ENCODE measurements around the gene TNFRSF21.
A peak's percentile ranks its signal among the peaks of the same experiment; 100 is the strongest.
"Not testable (repeated sequence)": the region's sequence is repeated elsewhere in the genome, so short reads cannot be mapped to it uniquely, and the experiment has no call there.

Gene TNFRSF21, protein sequence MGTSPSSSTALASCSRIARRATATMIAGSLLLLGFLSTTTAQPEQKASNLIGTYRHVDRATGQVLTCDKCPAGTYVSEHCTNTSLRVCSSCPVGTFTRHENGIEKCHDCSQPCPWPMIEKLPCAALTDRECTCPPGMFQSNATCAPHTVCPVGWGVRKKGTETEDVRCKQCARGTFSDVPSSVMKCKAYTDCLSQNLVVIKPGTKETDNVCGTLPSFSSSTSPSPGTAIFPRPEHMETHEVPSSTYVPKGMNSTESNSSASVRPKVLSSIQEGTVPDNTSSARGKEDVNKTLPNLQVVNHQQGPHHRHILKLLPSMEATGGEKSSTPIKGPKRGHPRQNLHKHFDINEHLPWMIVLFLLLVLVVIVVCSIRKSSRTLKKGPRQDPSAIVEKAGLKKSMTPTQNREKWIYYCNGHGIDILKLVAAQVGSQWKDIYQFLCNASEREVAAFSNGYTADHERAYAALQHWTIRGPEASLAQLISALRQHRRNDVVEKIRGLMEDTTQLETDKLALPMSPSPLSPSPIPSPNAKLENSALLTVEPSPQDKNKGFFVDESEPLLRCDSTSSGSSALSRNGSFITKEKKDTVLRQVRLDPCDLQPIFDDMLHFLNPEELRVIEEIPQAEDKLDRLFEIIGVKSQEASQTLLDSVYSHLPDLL

GRCh38 chr6:47309291-47310130 lies at the start of gene TNFRSF21:
Gene TNFRSF21 (minus strand): TSS chr6:47309905. CDS start chr6:47309511, 394 bp downstream.
- DNase-seq (ENCODE audit: low spot score) = peak; percentile 91

GRCh38 chr6:47358440-47359225 lies 48.9 kb upstream of the TNFRSF21 start:
- no peak for DNase-seq (ENCODE audit: low spot score)

DNA sequence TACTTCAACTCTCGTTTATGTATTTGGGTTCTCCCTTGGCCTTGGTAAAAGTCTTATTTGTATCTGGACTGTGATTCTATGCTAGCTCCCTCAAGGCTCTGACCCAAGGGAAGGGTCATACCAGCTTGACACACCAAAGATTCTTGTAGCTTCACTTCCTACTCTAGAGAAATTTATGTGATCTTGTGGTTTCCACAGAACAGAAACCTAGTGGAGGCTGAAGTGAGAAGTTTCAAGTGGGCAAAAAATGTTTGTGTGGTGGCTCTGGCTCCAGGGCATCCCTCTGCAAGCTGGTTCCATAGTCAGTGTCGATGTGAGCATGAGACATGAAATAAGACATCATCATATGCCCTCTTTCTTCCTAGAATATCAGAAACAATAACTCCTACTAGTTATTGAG lies 48.1 kb upstream of the TNFRSF21 start:
- DNase-seq (ENCODE audit: low spot score) = no peak

- no peak for DNase-seq (ENCODE audit: low spot score)
These were observed 45.8 kb upstream of the TNFRSF21 start for GRCh38 chr6:47355496-47355895.

DNA sequence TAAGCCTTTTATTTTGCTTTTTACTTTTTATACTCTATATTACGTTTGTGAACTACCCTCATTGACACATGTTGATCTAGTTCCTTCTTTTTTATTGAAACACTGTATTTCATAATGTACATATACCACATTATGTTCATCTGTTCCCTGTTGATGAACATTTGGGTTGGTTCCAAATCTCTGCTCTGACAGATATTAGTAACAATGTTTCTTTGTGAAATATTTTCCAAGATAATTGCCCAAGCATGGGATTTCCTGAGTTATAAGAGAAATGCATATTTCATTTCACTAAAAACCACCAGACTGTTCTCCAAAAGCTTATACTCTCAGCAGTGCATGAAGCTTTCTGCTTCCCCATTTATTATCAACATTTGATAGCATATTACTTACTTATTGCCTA lies 44.2 kb upstream of the TNFRSF21 start:
- no peak for DNase-seq (ENCODE audit: low spot score)

DNA sequence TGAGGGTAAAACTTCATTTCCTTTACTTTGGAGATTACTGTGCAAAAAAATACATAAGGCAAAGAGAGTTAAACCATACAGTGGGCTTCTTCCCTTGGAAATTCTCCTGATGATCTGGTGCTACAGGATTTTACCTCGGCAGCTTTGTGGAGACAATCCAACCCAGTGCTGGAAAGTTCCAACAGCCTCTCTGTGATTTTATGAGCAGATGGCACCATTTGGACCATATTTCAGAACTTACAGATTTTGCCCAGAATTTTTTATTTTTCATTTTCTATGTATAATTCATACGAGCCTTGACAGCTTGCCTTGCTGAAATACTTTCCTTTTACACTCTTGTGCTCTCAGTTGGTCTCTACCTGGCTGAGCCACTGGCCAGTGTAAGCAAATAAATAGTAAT lies 43.3 kb upstream of the TNFRSF21 start:
- DNase-seq (ENCODE audit: low spot score) = no peak

GRCh38 chr6:47352194-47352920 lies 42.7 kb upstream of the TNFRSF21 start:
- no peak for DNase-seq (ENCODE audit: low spot score)

DNA sequence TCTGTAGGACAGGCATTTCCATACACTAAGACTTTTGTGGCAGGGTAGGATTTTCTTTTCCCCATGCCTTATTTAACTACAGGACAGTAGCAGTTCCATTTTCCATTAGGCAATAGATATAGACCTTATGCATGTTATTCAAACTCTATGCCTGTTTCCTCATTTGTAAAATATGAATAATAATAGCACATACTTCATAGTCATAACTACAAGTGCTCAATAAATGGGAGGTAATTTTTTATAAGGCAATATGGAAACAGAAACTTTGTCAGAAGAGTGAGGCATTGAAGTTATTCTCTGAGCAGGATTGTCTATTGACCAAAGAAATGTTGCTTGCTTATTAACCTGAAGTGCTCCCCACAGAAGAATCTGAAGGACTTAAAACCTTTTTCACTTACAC lies 41.9 kb upstream of the TNFRSF21 start:
- no peak for DNase-seq (ENCODE audit: low spot score)

DNA sequence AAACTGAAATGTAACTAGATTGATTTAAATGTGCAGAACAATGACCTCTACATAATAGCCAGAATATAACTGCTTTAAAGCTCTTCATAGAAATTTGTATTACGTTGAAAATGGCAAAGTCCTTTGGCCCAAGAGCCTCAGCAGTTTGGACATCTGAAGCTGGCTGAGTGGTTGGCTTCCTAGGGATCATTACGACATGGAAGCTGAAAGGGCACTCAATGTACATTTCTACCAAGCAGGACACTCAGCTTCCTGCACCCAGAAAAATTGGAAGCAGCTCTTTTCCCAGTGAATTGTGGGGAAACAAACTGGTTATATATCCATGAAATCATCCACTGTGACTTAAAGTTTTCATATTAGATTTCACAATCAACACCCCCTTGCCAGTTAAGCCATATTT lies 40.2 kb upstream of the TNFRSF21 start:
- no peak for DNase-seq (ENCODE audit: low spot score)

- DNase-seq (ENCODE audit: low spot score) = no peak
These were observed 38.7 kb upstream of the TNFRSF21 start for GRCh38 chr6:47348316-47348863.

- no peak for DNase-seq (ENCODE audit: low spot score)
These were observed 36.1 kb upstream of the TNFRSF21 start for GRCh38 chr6:47345761-47346160.

- DNase-seq (ENCODE audit: low spot score) = no peak
These were observed 34.3 kb upstream of the TNFRSF21 start for GRCh38 chr6:47344022-47344421.

DNA sequence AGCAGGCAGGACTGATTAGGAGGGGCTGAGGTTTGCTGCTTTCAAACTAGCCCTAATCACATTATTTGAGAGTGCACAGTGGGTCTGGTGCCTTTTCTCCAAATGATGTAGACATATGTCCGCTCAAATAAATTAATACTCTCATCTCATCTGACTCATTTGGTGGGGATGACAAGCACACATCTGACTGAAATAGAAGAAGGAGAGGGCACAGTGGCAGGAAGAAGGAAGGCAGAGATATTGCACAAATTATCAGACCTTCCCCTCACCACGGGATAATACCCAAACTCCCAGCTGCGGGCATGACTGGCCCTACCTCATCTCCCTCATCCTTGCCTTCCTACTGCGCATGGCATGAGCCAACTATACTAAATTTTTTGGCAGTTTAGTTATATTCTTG lies 33.9 kb upstream of the TNFRSF21 start:
- no peak for DNase-seq (ENCODE audit: low spot score)

DNA sequence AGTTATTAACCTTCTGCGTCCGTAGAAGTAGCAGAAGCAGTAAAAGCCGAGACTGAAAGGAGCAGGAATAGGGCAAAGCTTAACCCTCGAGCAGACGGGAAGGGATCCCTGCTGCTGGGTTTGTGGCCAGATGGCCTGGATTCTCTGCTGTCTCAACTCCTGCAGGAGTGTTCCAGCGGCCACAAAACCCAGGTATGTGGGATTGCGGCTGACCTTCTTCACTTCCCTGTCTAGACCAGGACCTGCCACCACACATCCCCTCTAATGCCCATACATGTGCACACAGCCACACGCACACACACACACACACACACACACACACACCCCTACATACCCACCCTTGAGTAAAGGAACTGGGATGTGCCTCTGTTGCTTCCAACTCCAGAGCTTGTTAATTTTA lies 33.1 kb upstream of the TNFRSF21 start:
- no peak for DNase-seq (ENCODE audit: low spot score)

DNA sequence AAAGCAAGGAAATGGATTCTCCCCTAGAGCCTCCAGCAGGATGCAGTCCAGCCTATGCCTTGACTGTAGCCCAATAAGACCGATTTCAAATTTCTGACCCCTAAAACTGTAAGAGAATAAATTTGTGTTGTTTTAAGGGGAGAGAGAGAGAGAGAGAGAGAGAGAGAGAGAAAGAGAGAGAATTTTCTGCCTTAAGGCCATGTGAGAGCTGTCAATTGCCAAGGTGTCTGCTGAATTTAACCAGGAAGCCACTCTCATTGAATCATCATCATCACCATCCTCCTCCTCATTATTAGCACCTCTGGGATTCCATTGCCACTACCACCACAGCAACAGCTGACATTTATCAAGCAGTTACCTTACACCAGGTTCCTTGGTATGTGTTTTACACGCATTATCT lies 27.8 kb upstream of the TNFRSF21 start:
- no peak for DNase-seq (ENCODE audit: low spot score)

DNA sequence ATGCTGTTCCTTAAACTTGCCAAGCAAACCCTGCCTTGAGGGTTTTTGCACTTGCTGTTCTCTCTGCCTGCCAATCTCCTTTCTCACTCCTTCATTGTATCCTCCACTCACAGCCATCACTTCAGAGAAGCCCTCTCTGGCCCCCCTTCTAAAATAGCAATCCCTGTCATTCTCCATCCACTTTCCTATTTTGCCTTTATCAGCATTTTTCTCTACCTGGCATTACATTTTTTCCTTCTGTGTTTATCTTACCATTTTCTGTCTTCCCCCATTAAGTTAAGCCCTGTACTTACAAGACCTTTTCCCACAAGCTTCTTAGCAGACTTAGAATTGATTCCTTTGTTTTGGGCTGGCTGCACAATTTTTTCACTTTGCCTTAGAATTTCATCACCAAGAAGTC lies 26.6 kb upstream of the TNFRSF21 start:
- no peak for DNase-seq (ENCODE audit: low spot score)

GRCh38 chr6:47335466-47335865 lies 25.8 kb upstream of the TNFRSF21 start:
- DNase-seq (ENCODE audit: low spot score) = peak; percentile 42

- DNase-seq (ENCODE audit: low spot score) = no peak
These were observed 24.6 kb upstream of the TNFRSF21 start for GRCh38 chr6:47334334-47334733.

DNA sequence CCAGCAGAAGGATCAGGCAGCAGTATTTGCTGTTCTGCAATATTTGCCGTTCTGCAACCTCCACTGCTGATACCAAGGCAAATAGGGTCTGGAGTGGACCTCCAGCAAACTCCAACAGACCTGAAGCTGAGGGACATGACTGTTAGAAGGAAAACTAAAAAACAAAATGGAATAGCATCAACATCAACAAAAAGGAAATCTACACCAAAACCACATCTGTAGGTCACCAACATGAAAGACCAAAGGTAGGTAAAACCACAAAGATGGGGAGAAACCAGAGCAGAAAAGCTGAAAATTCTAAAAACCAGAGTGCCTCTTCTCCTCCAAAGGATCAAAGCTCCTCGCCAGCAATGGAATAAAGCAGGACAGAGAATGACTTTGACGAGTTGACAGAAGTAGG lies 18.9 kb upstream of the TNFRSF21 start:
- not testable (repeated sequence) for DNase-seq (ENCODE audit: low spot score)

DNA sequence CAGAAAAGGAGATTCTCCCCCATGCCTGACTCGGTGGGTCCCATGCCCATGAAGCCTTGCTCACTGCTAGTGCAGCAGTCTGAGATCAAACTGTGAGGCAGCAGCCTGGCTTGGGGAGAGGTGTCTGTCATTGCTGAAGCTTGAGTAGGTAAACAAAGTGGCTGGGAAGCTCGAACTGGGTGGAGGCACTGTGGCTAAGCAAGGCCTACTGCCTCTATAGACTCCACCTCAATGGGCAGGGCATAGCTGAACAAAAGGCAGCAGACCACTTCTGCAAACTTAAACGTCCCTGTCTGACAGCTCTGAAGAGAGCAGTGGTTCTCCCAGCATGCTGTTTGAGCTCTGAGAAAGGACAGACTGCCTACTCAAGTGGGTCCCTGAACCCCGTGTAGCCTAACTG lies 18.4 kb upstream of the TNFRSF21 start:
- not testable (repeated sequence) for DNase-seq (ENCODE audit: low spot score)

- DNase-seq (ENCODE audit: low spot score) = no peak
These were observed 14.2 kb upstream of the TNFRSF21 start for GRCh38 chr6:47323887-47324286.

Data from globus pallidus (tissue), 1 donor.